NCI-H82 treated with DMSO at 0.1 percent for 48 hours (cell line): Measurements from ENCODE around the gene ADAMTS18.

Source experiments
- DNase-seq: peaks from one replicate; lab custom pipeline; 2025; ENCODE audit not compliant: unreplicated experiment; lab: John Stamatoyannopoulos, UW

ADAMTS18 gene

DNA sequence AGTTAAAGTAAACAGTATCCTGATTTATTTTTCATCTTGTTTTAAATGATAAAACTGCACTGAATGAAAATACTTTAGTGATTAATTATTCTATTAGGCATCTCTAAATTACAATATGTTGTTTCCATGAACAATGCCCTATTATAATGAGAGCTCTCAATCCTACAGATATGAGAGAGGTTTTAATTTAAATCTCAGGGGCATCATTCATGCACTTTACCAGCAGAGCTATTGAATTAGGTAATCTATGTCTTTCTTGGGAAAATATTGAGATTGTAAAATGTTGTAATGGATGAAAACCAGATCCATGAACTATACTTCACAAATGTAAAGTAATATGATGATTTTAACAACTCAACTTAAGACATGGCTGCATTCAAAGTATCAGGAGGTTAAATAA lies 103.8 kb downstream of the ADAMTS18 start:
- DNase-seq: no peak

DNA sequence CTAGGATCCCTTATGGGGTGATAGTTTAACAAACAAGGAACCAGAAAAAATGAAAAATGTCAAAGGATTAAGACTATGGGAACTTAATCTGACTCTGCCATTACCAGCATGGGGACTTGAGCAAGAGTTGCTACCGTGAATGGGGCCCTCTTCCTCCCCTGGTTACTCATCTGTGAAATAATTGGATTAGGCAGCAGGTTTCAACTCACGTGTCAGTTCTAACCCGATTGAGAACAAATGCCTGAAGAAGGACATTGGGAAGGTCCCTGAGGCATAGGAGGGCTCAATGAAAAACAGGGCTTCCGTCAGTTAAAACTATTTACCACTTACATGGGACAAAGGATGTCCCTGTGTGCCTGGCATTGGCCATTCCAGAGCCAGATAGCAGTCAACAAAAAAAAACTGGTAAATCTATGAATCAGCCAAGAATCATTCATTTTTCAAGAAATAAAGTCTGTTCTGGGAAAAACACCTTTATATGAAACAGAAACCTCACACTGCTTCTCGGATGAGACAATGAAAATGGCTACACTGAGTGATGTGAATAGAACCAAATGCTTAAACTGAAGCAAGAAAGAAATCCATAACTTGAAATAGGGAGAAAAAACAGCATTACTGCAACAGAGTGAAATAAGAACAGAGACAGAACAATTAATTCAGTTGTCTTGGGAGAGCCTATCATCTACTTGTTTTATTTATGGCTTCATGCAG lies 104.3 kb downstream of the ADAMTS18 start:
- DNase-seq: peak; percentile 81

DNA sequence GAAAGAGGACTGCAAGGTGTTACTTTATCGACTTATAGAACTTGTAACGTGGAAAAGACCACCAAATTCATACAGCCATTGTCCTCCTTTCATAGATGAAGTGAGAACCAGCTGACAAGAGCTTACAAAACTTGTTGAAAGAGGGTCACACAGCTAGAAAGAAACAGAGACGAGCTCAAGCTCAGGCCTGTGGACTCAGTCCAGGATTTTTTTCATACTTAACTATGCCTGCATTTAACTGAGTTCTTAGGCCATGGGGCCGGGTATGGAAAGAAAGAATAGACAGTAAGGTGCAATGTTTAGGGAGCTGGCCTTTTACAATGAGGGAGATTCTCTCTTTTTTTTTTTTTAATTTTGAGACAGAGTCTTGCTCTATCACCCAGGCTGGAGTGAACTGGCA lies 106.1 kb downstream of the ADAMTS18 start:
- DNase-seq: no peak

DNA sequence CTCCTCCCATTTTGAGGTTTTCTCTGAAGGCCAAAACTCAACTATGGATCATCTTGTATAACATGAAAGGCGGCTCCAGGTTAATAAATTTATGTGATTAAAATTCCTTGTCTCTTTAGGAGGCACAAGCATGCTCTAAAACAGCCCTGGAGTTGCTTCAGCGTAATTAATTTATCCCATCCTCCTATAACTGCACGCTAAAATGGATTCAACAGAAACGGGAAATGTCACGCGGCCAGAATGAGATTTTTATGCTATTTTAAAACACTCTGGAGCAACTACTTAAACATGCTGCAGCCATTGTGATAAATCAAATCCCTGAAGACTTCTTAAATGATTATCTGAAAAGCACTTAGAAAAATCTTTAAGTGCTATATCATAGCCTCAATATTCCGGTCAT lies 106.6 kb downstream of the ADAMTS18 start:
- no peak for DNase-seq

GRCh38 chr16:77327717-77328116 lies 107.1 kb downstream of the ADAMTS18 start:
- DNase-seq: no peak

- DNase-seq: no peak
Measured at GRCh38 chr16:77324729-77325128, 110.1 kb downstream of the ADAMTS18 start.

- no peak for DNase-seq
Measured at GRCh38 chr16:77323695-77324094, 111.1 kb downstream of the ADAMTS18 start.

- no peak for DNase-seq
Measured at GRCh38 chr16:77322757-77323156, 112.1 kb downstream of the ADAMTS18 start.

- DNase-seq: no peak
Measured at GRCh38 chr16:77317059-77317458, 117.8 kb downstream of the ADAMTS18 start.

DNA sequence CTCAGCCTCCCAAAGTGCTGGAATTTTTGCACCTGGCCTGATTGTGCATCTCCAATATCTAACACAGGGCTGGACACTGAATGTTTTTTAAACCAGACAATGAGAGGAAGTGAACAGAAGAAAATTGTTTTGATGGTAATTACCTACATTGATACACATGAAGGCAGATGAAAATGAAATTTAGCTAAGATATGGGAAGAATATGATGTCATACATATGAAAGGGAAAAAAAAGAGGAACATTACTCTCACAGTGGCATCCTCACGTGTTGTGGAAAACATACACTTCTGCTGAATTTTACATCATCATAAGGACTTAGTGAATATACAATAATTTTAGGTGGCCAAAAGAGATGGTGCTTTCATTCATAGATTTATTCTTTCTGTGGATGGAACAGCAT lies 124.0 kb downstream of the ADAMTS18 start:
- DNase-seq: no peak

DNA sequence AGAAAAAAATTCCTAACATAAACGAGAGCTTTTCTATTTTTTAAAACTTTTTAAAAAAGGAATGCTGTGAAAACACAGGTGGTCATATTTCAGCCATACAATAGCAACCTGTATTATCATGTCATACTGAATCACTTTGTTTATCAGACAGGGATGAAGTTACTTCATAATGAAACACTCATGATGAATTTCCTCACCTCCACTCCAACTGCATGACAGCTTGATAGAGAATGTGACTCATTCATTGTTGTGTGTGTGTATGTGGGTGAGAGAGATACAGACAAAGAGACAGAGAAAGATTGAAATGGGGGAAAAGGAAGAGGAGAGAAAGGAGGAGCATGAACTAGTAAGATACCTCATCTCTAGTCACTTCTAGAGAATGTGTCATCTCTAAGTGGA lies 126.7 kb downstream of the ADAMTS18 start:
- DNase-seq: no peak

- no peak for DNase-seq
Measured at GRCh38 chr16:77307426-77308162, 127.2 kb downstream of the ADAMTS18 start.

DNA sequence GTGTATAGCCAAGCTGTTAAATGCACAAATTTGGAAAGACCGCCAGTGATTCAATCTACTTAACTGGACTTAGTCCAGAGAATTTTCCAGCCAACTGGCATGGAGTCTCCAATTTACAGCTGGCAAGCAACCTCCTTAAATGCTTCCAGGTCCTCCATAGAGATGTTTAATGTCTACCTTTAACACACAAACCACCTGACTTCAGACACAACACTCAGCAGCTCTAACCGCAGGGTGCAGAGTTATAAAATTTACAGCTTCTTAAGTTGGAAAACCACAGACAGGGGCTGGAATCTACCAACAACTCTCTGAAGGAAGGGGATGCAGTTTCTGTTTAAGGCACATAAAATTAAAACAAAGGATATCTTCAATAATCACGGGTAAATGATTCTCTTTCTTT lies 128.8 kb downstream of the ADAMTS18 start:
- DNase-seq: no peak

GRCh38 chr16:77304877-77305276 lies 130.0 kb downstream of the ADAMTS18 start:
- no peak for DNase-seq

DNA sequence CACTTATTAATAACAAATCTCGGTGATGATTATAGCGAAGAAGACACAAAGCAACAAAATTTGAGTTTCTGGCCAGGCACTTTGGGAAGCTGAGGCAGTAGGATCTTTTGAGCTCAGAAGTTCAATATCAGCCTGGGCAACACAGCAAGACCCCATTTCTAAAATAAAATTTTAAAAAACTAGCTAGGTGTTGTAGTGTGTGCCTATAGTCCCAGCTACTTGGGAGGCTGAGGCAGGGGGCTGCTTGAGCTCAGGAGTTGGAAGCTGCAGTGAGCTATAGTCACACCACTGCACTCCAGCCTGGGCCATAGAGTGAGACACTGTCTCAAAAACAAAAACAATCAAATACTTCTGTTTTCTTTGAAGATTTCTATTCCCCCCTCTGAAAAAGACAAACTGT lies 130.7 kb downstream of the ADAMTS18 start:
- no peak for DNase-seq

- no peak for DNase-seq
Measured at GRCh38 chr16:77302674-77303073, 132.2 kb downstream of the ADAMTS18 start.

DNA sequence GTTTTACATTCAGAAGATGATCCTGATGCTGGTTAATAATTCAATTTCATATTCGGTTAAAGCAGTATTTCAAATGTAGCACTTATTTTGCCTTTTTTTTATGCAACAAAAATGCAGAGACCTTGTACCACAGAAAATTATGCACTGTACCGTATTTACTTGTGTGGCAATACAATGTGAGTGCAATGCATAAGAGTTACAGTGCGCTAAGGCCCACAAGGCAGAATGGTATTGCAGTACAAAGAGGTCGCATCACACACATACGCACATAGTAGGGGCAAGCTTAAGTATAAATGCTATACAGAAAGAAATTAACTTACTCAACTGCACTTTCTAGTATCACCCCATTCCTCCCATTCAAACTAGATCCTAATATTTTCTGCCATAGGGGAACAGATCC lies 132.6 kb downstream of the ADAMTS18 start:
- no peak for DNase-seq

- no peak for DNase-seq
Measured at GRCh38 chr16:77300256-77300655, 134.6 kb downstream of the ADAMTS18 start.

- DNase-seq: no peak
Measured at GRCh38 chr16:77299395-77299794, 135.4 kb downstream of the ADAMTS18 start.

- no peak for DNase-seq
Measured at GRCh38 chr16:77298418-77299360, 136.1 kb downstream of the ADAMTS18 start.

- no peak for DNase-seq
Measured at GRCh38 chr16:77297996-77298395, 136.8 kb downstream of the ADAMTS18 start.

GRCh38 chr16:77295896-77296295 lies 138.9 kb downstream of the ADAMTS18 start:
- no peak for DNase-seq
